IMR-90 (cell line): ENCODE results near the gene S100A16. TPM values are rescaled to one million over a fixed set of nuclear protein-coding genes. Genes with fewer than 3 reads are reported as not detected.

Experiments used
- ATAC-seq: fragments of 200-7000 bp; cut with Tn5 transposase; 2 replicates; pipeline ENCODE4 v1.9.1; 2020; ENCODE audit warnings: low read depth, mild to moderate bottlenecking, moderate library complexity
- BruUV-seq: library from RNA; stranded (reverse); fragments of 400-500 nt; replicated peaks from 2 replicates; lab custom pipeline; 2021; lab: Mats Ljungman, UMichigan
- CTCF ChIA-PET: fragments of 300-600 bp; formaldehyde crosslinking; extraction: SDS; loops from one replicate; lab custom pipeline; 2021; ENCODE audit warnings: antibody characterized with exemption; lab: Yijun Ruan, JAX
- POLR2A ChIA-PET: fragments of 300-600 bp; sonication (Branson Sonifier 250); formaldehyde crosslinking; loops from one replicate; lab custom pipeline; 2022; ENCODE audit warnings: antibody characterized with exemption; ENCODE audit not compliant: unreplicated experiment; lab: Charles Lee
- DNase-seq: peaks from one replicate; pipeline ENCODE4 v3.0.0; 2013
- H2AFZ ChIP-seq: replicated peaks from 2 replicates; pipeline ENCODE3; 2013; ENCODE audit warnings: low read length, mild to moderate bottlenecking; ENCODE audit not compliant: poor library complexity
- H2AK5ac ChIP-seq: 2 replicates; pipeline ENCODE4 v1.6.1; 2013; ENCODE audit warnings: low read depth, low read length, inconsistent platforms
- H2AK9ac ChIP-seq: replicated peaks from 2 replicates; pipeline ENCODE3; 2013; ENCODE audit warnings: mild to moderate bottlenecking, low read depth, low read length, moderate library complexity; ENCODE audit not compliant: poor library complexity
- H2BK120ac ChIP-seq: 2 replicates; pipeline ENCODE4 v1.6.1; 2013; ENCODE audit warnings: low read depth, low read length, inconsistent platforms
- H2BK15ac ChIP-seq: 3 replicates; pipeline ENCODE4 v1.6.1; 2013; ENCODE audit warnings: low read depth, low read length, inconsistent platforms
- H2BK20ac ChIP-seq: 2 replicates; pipeline ENCODE4 v1.6.1; 2013; ENCODE audit warnings: low read depth, mild to moderate bottlenecking, inconsistent platforms, low read length, moderate library complexity
- H2BK5ac ChIP-seq: 2 replicates; pipeline ENCODE4 v1.6.1; 2013; ENCODE audit warnings: mild to moderate bottlenecking, low read depth, low read length, inconsistent platforms; ENCODE audit not compliant: poor library complexity, severe bottlenecking
- H3K14ac ChIP-seq: replicated peaks from 2 replicates; pipeline ENCODE4 v1.6.1; 2013; ENCODE audit warnings: low read depth, low read length, inconsistent platforms
- H3K18ac ChIP-seq: 2 replicates; pipeline ENCODE4 v1.6.1; 2013; ENCODE audit warnings: low read depth, low read length, control low read depth
- H3K23ac ChIP-seq: 2 replicates; pipeline ENCODE4 v1.6.1; 2013; ENCODE audit warnings: low read depth, low read length, inconsistent platforms
- H3K27ac ChIP-seq: 2 replicates; pipeline ENCODE4 v1.5.1; 2013; ENCODE audit warnings: mild to moderate bottlenecking, control low read depth, low read length; ENCODE audit not compliant: insufficient read depth
- H3K27me3 ChIP-seq: 2 replicates; pipeline ENCODE4 v1.6.1; 2013; ENCODE audit warnings: low read length; ENCODE audit not compliant: control insufficient read depth, insufficient read depth
- H3K36me3 ChIP-seq: 2 replicates; pipeline ENCODE4 v1.6.1; 2013; ENCODE audit warnings: low read length, mixed read lengths; ENCODE audit not compliant: control insufficient read depth, insufficient read depth
- H3K4ac ChIP-seq: 2 replicates; pipeline ENCODE4 v1.6.1; 2013; ENCODE audit warnings: low read depth, low read length, inconsistent platforms
- H3K4me1 ChIP-seq: 2 replicates; pipeline ENCODE4 v1.6.1; 2013; ENCODE audit warnings: low read length, mixed read lengths; ENCODE audit not compliant: control insufficient read depth, insufficient read depth
- H3K4me2 ChIP-seq: 2 replicates; pipeline ENCODE4 v1.6.1; 2013; ENCODE audit warnings: low read depth, mild to moderate bottlenecking, control low read depth, low read length, moderate library complexity
- H3K4me3 ChIP-seq: 2 replicates; pipeline ENCODE4 v1.5.1; 2013; ENCODE audit warnings: low read depth, mild to moderate bottlenecking, control low read depth, low read length, moderate library complexity; ENCODE audit not compliant: insufficient read depth
- H3K56ac ChIP-seq: 2 replicates; pipeline ENCODE4 v1.6.1; 2013; ENCODE audit warnings: low read length, inconsistent platforms; ENCODE audit not compliant: insufficient read depth; ENCODE audit errors: extremely low read depth
- H3K79me1 ChIP-seq, 2 experiments: 2 replicates each; pipeline ENCODE4 v1.6.1; 2013; ENCODE audit warnings: low read length in 2 of 2, inconsistent platforms in 1 of 2, low read depth in 1 of 2
- H3K9ac ChIP-seq: 2 replicates; pipeline ENCODE4 v1.6.1; 2013; ENCODE audit warnings: low read depth, low read length, control low read depth
- H3K9me1 ChIP-seq: 2 replicates; pipeline ENCODE4 v1.6.1; 2013; ENCODE audit warnings: low read length, inconsistent platforms; ENCODE audit not compliant: insufficient read depth
- H3K9me3 ChIP-seq: 2 replicates; pipeline ENCODE4 v1.6.1; 2013; ENCODE audit warnings: low read length; ENCODE audit not compliant: control insufficient read depth, insufficient read depth
- H4K20me1 ChIP-seq: 2 replicates; pipeline ENCODE4 v1.6.1; 2013; ENCODE audit warnings: low read length, inconsistent platforms; ENCODE audit not compliant: insufficient read depth
- H4K5ac ChIP-seq: 2 replicates; pipeline ENCODE4 v1.6.1; 2013; ENCODE audit warnings: mild to moderate bottlenecking, low read depth, low read length, control low read depth
- H4K8ac ChIP-seq, 2 experiments: 2 replicates each; pipeline ENCODE4 v1.6.1; 2013; ENCODE audit warnings: low read depth in 2 of 2, low read length in 2 of 2, control low read depth in 1 of 2, inconsistent platforms in 1 of 2
- H4K91ac ChIP-seq: 2 replicates; pipeline ENCODE4 v1.6.1; 2013; ENCODE audit warnings: low read depth, low read length, inconsistent platforms; ENCODE audit not compliant: insufficient read depth
- BHLHE40 ChIP-seq: fragments of 150-350 bp; IDR thresholded peaks from 2 replicates; pipeline ENCODE4 v1.6.1; 2016; ENCODE audit warnings: mild to moderate bottlenecking, low read depth, low read length
- CEBPB ChIP-seq: IDR thresholded peaks from 2 replicates; pipeline ENCODE4 v1.6.1; 2012; ENCODE audit warnings: low read depth, low read length, improper control_type of control experiment
- CHD1 ChIP-seq: IDR thresholded peaks from 2 replicates; pipeline ENCODE4 v1.6.1; 2012; ENCODE audit warnings: low read depth, low read length, improper control_type of control experiment
- FOS ChIP-seq: fragments of 150-350 bp; IDR thresholded peaks from 2 replicates; pipeline ENCODE4 v1.6.1; 2016; ENCODE audit warnings: low read depth, low read length
- MAFK ChIP-seq: IDR thresholded peaks from 2 replicates; pipeline ENCODE4 v1.6.1; 2012; ENCODE audit warnings: low read depth, low read length, improper control_type of control experiment
- MAZ ChIP-seq: IDR thresholded peaks from 2 replicates; pipeline ENCODE4 v1.6.1; 2012; ENCODE audit warnings: low read depth, mild to moderate bottlenecking, low read length, improper control_type of control experiment, moderate library complexity, borderline replicate concordance
- MXI1 ChIP-seq: IDR thresholded peaks from 2 replicates; pipeline ENCODE4 v1.6.1; 2012; ENCODE audit warnings: low read depth, mild to moderate bottlenecking, low read length, moderate library complexity, borderline replicate concordance
- NFE2L2 ChIP-seq: fragments of 150-350 bp; IDR thresholded peaks from 2 replicates; pipeline ENCODE4 v1.6.1; 2016; ENCODE audit warnings: low read depth, mild to moderate bottlenecking, low read length
- POLR2A ChIP-seq: IDR thresholded peaks from 2 replicates; pipeline ENCODE4 v1.6.1; 2012; ENCODE audit warnings: mild to moderate bottlenecking, low read depth, low read length
- RAD21 ChIP-seq: IDR thresholded peaks from 2 replicates; pipeline ENCODE4 v1.6.1; 2012; ENCODE audit warnings: low read length, improper control_type of control experiment
- RCOR1 ChIP-seq: IDR thresholded peaks from 2 replicates; pipeline ENCODE4 v1.6.1; 2012; ENCODE audit warnings: mild to moderate bottlenecking, low read length, improper control_type of control experiment; ENCODE audit not compliant: insufficient replicate concordance
- RFX5 ChIP-seq: IDR thresholded peaks from 2 replicates; pipeline ENCODE4 v1.8.0; 2012; ENCODE audit warnings: low read depth, mild to moderate bottlenecking, low read length, moderate library complexity
- SMC3 ChIP-seq: fragments of 150-350 bp; IDR thresholded peaks from 2 replicates; pipeline ENCODE4 v1.6.1; 2016; ENCODE audit warnings: low read depth, mild to moderate bottlenecking, antibody characterized with exemption, low read length, moderate library complexity
- WGBS, 2 experiments: methylation state at CpG; one replicate each; pipeline versions ENCODE4 v1.1.5 to v1.1.7; 2013; ENCODE audit warnings: missing lambda C conversion rate in 2 of 2; ENCODE audit not compliant: insufficient read length in 1 of 2; ENCODE audit errors: extremely low coverage in 2 of 2; 5-methylcytosine and 5-hydroxymethylcytosine counted together
- dilution Hi-C: fragments of 300-500 bp; cut with HindIII; formaldehyde crosslinking; loops from one replicate; pipeline ENCODE4 v1.14.3; 2018; ENCODE audit warnings: low sequenced_read_pairs; ENCODE audit not compliant: unreplicated experiment
- in situ Hi-C: fragments of 300-500 bp; cut with MboI; formaldehyde crosslinking; loops from 3 replicates; pipeline ENCODE4 v1.14.3; 2019; ENCODE audit warnings: low sequenced_read_pairs, inconsistent platforms, mixed read lengths
- intact Hi-C: fragments of 100-400 bp; cut with micrococcal nuclease; formaldehyde crosslinking; loops from 2 replicates; pipeline ENCODE4 v1.10.0; 2022
- polyA plus RNA-seq, 3 experiments: library from polyadenylated mRNA; depleted of rRNA; stranded (reverse); fragments of >200 nt; gene quantifications; 2 replicates each; pipeline ENCODE4 v1.2.3, GENCODE V29; 2012; ENCODE audit warnings: low replicate concordance in 1 of 3
- total RNA-seq: library from RNA; depleted of rRNA; stranded (reverse); fragments of >200 nt; gene quantifications from 2 replicates; pipeline ENCODE4 v1.2.3, GENCODE V29; 2012
- TF ChIP-seq, protein P1 (sequence below): fragments of 150-350 bp; IDR thresholded peaks from 2 replicates; pipeline ENCODE4 v1.6.1; 2017; ENCODE audit warnings: mild to moderate bottlenecking, antibody characterized with exemption, low read length, low read depth
- TF ChIP-seq, protein P2 (sequence below): conservative IDR thresholded peaks from 2 replicates; pipeline ENCODE4 v1.5.1; 2012; ENCODE audit warnings: mild to moderate bottlenecking, low read depth, low read length, improper control_type of control experiment
- TF ChIP-seq, protein P3 (sequence below): fragments of 150-350 bp; IDR thresholded peaks from 2 replicates; pipeline ENCODE4 v1.6.1; 2016; ENCODE audit warnings: low read depth, mild to moderate bottlenecking, low read length, moderate library complexity, borderline replicate concordance

S100A16 gene
- total and polyA plus RNA-seq, 2 of the 4 experiments (the other 2 are of a cell fraction) = 201 to 515 TPM

DNA sequence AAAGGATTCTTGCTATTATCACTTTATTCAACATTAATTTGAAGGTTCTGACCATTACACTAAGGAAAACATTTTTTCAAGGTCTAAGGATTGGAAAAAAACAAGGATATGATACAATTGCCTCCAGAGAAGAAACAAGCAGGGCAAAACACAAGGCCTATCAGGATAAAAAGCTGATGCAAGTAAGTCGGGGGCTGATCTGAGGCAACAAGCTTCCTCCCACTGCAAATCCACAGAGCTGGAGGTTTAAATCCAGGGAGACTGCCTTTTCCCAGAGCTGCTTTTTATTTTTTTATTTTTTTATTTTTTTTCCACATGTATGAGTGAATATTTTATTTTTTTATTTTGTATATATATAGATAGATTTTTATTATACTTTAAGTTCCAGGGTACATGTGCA is 27.9 kb downstream of the S100A16 start:
- Histone ChIP-seq H3K36me3 (no peaks in the 10 kb centered on the region), H3K27me3 (no peaks in the 10 kb centered on the region), H3K56ac (no peak overlapping the region), H3K14ac (no peak overlapping the region), H3K4me2 (no peak overlapping the region), H3K4me1 (peaks cover 2% of the 10 kb centered on the region; the same call in 1 of the 2 replicates), H3K9me3 (no peaks in the 10 kb centered on the region), H4K5ac (no peak overlapping the region), H4K91ac (no peak overlapping the region), H2AFZ (no peak overlapping the region), H2AK5ac (no peak overlapping the region), H3K4ac (no peak overlapping the region), H3K9me1 (no peaks in the 10 kb centered on the region), H3K23ac (no peak overlapping the region), H2BK120ac (no peak overlapping the region), H3K27ac (no peak overlapping the region), H4K20me1 (no peaks in the 10 kb centered on the region), H3K79me1 (no peaks in the 10 kb centered on the region), H2BK20ac (no peak overlapping the region), H3K18ac (no peak overlapping the region), H4K8ac (no peak overlapping the region), H2BK15ac (no peak overlapping the region), H2BK5ac (no peak overlapping the region), H3K4me3 (no peak overlapping the region), H3K9ac (no peak overlapping the region), H2AK9ac (no peak overlapping the region)
- POLR2A ChIA-PET = no interaction called here
- WGBS, 2 experiments = no CpG with 5 or more reads among the region's 1 CpG
- DNase-seq (no peak), ATAC-seq (no peak)
- dilution Hi-C loops = no loop called here
- intact Hi-C loops = no loop called here
- in situ Hi-C loops = no loop called here
- TF ChIP-seq MAZ (no peak), MAFK (no peak), MXI1 (no peak), SMC3 (no peak), RFX5 (no peak), NFE2L2 (no peak), RCOR1 (no peak), CEBPB (no peak), BHLHE40 (no peak), RAD21 (no peak), CHD1 (no peak), FOS (no peak), POLR2A (no peak)
- TF ChIP-seq, protein P1, sequence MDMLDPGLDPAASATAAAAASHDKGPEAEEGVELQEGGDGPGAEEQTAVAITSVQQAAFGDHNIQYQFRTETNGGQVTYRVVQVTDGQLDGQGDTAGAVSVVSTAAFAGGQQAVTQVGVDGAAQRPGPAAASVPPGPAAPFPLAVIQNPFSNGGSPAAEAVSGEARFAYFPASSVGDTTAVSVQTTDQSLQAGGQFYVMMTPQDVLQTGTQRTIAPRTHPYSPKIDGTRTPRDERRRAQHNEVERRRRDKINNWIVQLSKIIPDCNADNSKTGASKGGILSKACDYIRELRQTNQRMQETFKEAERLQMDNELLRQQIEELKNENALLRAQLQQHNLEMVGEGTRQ = no peak
- TF ChIP-seq, protein P2, sequence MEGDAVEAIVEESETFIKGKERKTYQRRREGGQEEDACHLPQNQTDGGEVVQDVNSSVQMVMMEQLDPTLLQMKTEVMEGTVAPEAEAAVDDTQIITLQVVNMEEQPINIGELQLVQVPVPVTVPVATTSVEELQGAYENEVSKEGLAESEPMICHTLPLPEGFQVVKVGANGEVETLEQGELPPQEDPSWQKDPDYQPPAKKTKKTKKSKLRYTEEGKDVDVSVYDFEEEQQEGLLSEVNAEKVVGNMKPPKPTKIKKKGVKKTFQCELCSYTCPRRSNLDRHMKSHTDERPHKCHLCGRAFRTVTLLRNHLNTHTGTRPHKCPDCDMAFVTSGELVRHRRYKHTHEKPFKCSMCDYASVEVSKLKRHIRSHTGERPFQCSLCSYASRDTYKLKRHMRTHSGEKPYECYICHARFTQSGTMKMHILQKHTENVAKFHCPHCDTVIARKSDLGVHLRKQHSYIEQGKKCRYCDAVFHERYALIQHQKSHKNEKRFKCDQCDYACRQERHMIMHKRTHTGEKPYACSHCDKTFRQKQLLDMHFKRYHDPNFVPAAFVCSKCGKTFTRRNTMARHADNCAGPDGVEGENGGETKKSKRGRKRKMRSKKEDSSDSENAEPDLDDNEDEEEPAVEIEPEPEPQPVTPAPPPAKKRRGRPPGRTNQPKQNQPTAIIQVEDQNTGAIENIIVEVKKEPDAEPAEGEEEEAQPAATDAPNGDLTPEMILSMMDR = no peak
- TF ChIP-seq, protein P3, sequence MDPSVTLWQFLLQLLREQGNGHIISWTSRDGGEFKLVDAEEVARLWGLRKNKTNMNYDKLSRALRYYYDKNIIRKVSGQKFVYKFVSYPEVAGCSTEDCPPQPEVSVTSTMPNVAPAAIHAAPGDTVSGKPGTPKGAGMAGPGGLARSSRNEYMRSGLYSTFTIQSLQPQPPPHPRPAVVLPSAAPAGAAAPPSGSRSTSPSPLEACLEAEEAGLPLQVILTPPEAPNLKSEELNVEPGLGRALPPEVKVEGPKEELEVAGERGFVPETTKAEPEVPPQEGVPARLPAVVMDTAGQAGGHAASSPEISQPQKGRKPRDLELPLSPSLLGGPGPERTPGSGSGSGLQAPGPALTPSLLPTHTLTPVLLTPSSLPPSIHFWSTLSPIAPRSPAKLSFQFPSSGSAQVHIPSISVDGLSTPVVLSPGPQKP = no peak
- no TSS peak for BruUV-seq
- CTCF ChIA-PET = interaction anchor here (0.6 kb wide), 1 partner anchor 36 kb away, joined by 3 read pairs; the partner anchor contains the start of gene S100A3
